HCT116 (cell line): ENCODE data around the gene UBA52. TPM values are rescaled to one million over a fixed set of nuclear protein-coding genes. Genes with fewer than 3 reads are reported as not detected.

Experiments used
- ATAC-seq: fragments of 200-7000 bp; cut with Tn5 transposase; 2 replicates; pipeline ENCODE4 v1.9.1; 2020; ENCODE audit warnings: mild to moderate bottlenecking, moderate library complexity
- BruUV-seq: library from RNA; stranded (reverse); fragments of 400-500 nt; replicated peaks from 2 replicates; lab custom pipeline; 2021; lab: Mats Ljungman, UMichigan
- CTCF ChIA-PET: fragments of 300-600 bp; sonication (Branson Sonifier 250); formaldehyde crosslinking; loops from one replicate; lab custom pipeline; 2021; ENCODE audit warnings: antibody characterized with exemption; lab: Charles Lee
- POLR2A ChIA-PET: fragments of 300-600, 350-600 bp; sonication (Branson Sonifier 250); formaldehyde crosslinking; loops from one replicate; lab custom pipeline; 2021; ENCODE audit warnings: antibody characterized with exemption; lab: Charles Lee
- RAD21 ChIA-PET, 2 experiments: fragments of 300-600 bp; sonication (Branson Sonifier 250); formaldehyde crosslinking; loops; one replicate each; lab custom pipeline; 2023; ENCODE audit warnings: low total read pairs in 2 of 2; ENCODE audit not compliant: uncharacterized antibody in 2 of 2, unreplicated experiment in 2 of 2, low non-redundant PET in 1 of 2; lab: Charles Lee
- DNase-seq: peaks from one replicate; pipeline ENCODE4 v3.0.0-alpha.2; 2010; ENCODE audit warnings: low read depth, low spot score
- H2AFZ ChIP-seq: fragments of 200-600 bp; shearing (Covaris generic), sonication (generic); 2 replicates; pipeline ENCODE4 v1.6.1; 2017; ENCODE audit warnings: low read depth, mixed run types, mixed read lengths, antibody characterized with exemption, low read length; ENCODE audit not compliant: poor library complexity, severe bottlenecking
- H3K27ac ChIP-seq: 2 replicates; pipeline ENCODE4 v1.5.1; 2012; ENCODE audit warnings: low read depth, low read length
- H3K27me3 ChIP-seq: fragments of 200-600 bp; sonication (generic); 2 replicates; pipeline ENCODE4 v1.6.1; 2016; ENCODE audit warnings: mixed run types, low read length, mixed read lengths; ENCODE audit not compliant: insufficient read depth
- H3K36me3 ChIP-seq, 2 experiments: fragments of 200-500 bp in 1 of 2; fragments of 200-600 bp in 1 of 2; sonication (Bioruptor generic) in 1 of 2; sonication (generic) in 1 of 2; 2 replicates each; pipeline versions ENCODE4 v1.5.1 to v1.6.1; 2014 to 2016; ENCODE audit warnings: low read length in 2 of 2, inconsistent platforms in 1 of 2, mixed read lengths in 1 of 2, mixed run types in 1 of 2; ENCODE audit not compliant: insufficient read depth in 2 of 2, control insufficient read depth in 1 of 2
- H3K4me1 ChIP-seq, 2 experiments: fragments of 200-600 bp in 1 of 2; sonication (generic) in 1 of 2; 2 replicates each; pipeline versions ENCODE4 v1.5.1 to v1.6.1; 2012 to 2017; ENCODE audit warnings: low read length in 2 of 2, inconsistent platforms in 1 of 2, mild to moderate bottlenecking in 1 of 2, mixed read lengths in 1 of 2, mixed run types in 1 of 2, moderate library complexity in 1 of 2; ENCODE audit not compliant: insufficient read depth in 2 of 2, control insufficient read depth in 1 of 2
- H3K4me2 ChIP-seq: fragments of 200-600 bp; sonication (generic); 2 replicates; pipeline ENCODE4 v1.6.1; 2017; ENCODE audit warnings: mixed run types, low read length, mixed read lengths
- H3K4me3 ChIP-seq, 2 experiments: fragments of 200-600 bp in 1 of 2; sonication (generic) in 1 of 2; replicated peaks in 1 of 2; 2 replicates each; pipeline ENCODE4 v1.5.1; 2011 to 2016; ENCODE audit warnings: low read length in 2 of 2, control low read depth in 1 of 2, low read depth in 1 of 2, mild to moderate bottlenecking in 1 of 2, mixed read lengths in 1 of 2, mixed run types in 1 of 2
- H3K79me2 ChIP-seq: fragments of 200-600 bp; sonication (generic); 2 replicates; pipeline ENCODE4 v1.6.1; 2017; ENCODE audit warnings: mild to moderate bottlenecking, mixed run types, low read length, moderate library complexity, mixed read lengths; ENCODE audit not compliant: insufficient read depth
- H3K9ac ChIP-seq: fragments of 200-600 bp; sonication (generic); 2 replicates; pipeline ENCODE4 v1.6.1; 2016; ENCODE audit warnings: low read length, mixed read lengths
- H3K9me2 ChIP-seq: fragments of 200-600 bp; sonication (generic), shearing (Covaris generic); 2 replicates; pipeline ENCODE4 v1.6.1; 2017; ENCODE audit warnings: mixed run types, mild to moderate bottlenecking, moderate library complexity; ENCODE audit not compliant: insufficient read depth
- H3K9me3 ChIP-seq, 2 experiments: fragments of 200-500 bp in 1 of 2; fragments of 200-600 bp in 1 of 2; sonication (Bioruptor generic) in 1 of 2; sonication (generic) in 1 of 2; 2 replicates each; pipeline ENCODE4 v1.6.1; 2014 to 2017; ENCODE audit warnings: low read length in 2 of 2, mixed read lengths in 2 of 2, inconsistent platforms in 1 of 2, low read depth in 1 of 2, mild to moderate bottlenecking in 1 of 2, mixed run types in 1 of 2, moderate library complexity in 1 of 2; ENCODE audit not compliant: control insufficient read depth in 1 of 2, insufficient read depth in 1 of 2
- H4K20me1 ChIP-seq: fragments of 200-600 bp; sonication (generic), shearing (Covaris generic); 2 replicates; pipeline ENCODE4 v1.6.1; 2017; ENCODE audit warnings: mixed run types, mild to moderate bottlenecking, moderate library complexity; ENCODE audit not compliant: insufficient read depth
- CBX3 ChIP-seq: IDR thresholded peaks from 2 replicates; pipeline ENCODE4 v1.6.1; 2012; ENCODE audit warnings: low read depth
- CEBPB ChIP-seq: IDR thresholded peaks from 2 replicates; pipeline ENCODE4 v1.6.1; 2012; ENCODE audit warnings: low read depth
- EGR1 ChIP-seq: IDR thresholded peaks from 2 replicates; pipeline ENCODE4 v1.6.1; 2012; ENCODE audit warnings: low read depth
- ELF1 ChIP-seq: IDR thresholded peaks from 2 replicates; pipeline ENCODE4 v1.6.1; 2012; ENCODE audit warnings: low read depth, borderline replicate concordance
- EZH2 ChIP-seq: fragments of 200-600 bp; sonication (generic); IDR thresholded peaks from 2 replicates; pipeline ENCODE4 v1.6.1; 2017; ENCODE audit warnings: antibody characterized with exemption, mixed run types
- JUND ChIP-seq: IDR thresholded peaks from 2 replicates; pipeline ENCODE4 v1.6.1; 2012
- RAD21 ChIP-seq: IDR thresholded peaks from 2 replicates; pipeline ENCODE4 v1.6.1; 2012; ENCODE audit warnings: low read depth, mild to moderate bottlenecking
- TCF7L2 ChIP-seq: IDR thresholded peaks from 2 replicates; pipeline ENCODE4 v1.7.0; 2011; ENCODE audit warnings: borderline replicate concordance, inconsistent platforms; ENCODE audit not compliant: insufficient read depth, insufficient read length; ENCODE audit errors: extremely low read depth
- intact Hi-C: fragments of 100-400 bp; cut with micrococcal nuclease; formaldehyde crosslinking; loops from 2 replicates; pipeline ENCODE4 v1.10.0; 2022
- total RNA-seq: library from RNA; stranded (reverse); gene quantifications from one replicate; pipeline ENCODE4 v1.2.1, GENCODE V29; 2021; ENCODE audit not compliant: unreplicated experiment
- TF ChIP-seq, protein P1 (sequence below): IDR thresholded peaks from 2 replicates; pipeline ENCODE4 v1.6.1; 2012; ENCODE audit warnings: low read depth
- TF ChIP-seq, protein P2 (sequence below): IDR thresholded peaks from 2 replicates; pipeline ENCODE4 v1.6.1; 2011; ENCODE audit warnings: mild to moderate bottlenecking, low read length, moderate library complexity; ENCODE audit not compliant: insufficient replicate concordance; ENCODE audit errors: extremely low read depth
- TF ChIP-seq, protein P3 (sequence below): IDR thresholded peaks from 2 replicates; pipeline ENCODE4 v1.6.1; 2012

The UBA52 gene
- total RNA-seq, 1 experiment from 2014 or later: 1,743 TPM

DNA sequence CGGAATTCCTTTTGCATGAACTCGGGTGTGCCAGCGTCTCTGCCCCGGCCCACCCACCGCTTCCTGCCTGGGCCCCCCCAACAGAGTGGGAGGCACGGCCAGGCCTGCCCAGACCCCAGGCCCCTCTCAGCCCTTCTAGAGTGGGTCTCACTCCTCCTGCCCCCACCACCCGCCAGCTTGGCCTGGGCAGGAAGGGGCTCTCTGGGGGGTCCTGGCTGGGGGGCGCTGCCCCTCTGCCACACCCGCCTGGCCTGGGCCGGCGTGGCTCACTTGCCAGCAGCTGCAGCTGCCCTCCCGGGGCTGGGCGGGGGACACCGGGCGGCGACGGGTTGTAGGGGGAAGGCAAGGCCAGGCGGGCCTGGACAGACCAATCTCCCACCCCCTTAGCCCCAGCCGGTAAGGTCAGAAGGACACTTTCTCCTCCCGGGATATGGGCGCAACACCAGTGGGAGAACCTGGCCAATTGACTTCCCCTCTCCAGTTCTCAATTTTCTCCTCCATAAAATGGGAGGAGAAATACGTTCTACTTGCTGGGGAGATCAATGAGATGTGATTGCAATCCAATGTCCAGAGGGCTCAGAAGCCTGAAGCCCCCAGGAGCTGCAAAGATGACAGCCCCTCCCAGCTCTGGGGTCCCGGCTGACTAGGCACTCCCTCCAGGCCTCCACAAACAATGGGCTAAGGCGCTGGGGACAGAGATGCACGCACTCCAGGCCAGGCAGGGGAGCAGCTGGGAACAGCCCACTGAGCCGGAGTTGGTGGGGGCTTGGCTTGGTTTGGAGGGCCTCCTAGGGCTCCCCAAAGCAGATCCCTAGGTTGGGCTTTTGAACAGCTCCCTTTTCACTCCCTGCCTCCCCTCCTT, 32.5 kb downstream of the UBA52 start:
- no peak for ATAC-seq
- BruUV-seq: no TSS peak
- no peak overlapping the region for H3K9ac ChIP-seq
- no peak overlapping the region for H3K4me3 ChIP-seq
- no peak overlapping the region for H2AFZ ChIP-seq
- TF ChIP-seq RAD21: no peak
- TF ChIP-seq, protein P1, sequence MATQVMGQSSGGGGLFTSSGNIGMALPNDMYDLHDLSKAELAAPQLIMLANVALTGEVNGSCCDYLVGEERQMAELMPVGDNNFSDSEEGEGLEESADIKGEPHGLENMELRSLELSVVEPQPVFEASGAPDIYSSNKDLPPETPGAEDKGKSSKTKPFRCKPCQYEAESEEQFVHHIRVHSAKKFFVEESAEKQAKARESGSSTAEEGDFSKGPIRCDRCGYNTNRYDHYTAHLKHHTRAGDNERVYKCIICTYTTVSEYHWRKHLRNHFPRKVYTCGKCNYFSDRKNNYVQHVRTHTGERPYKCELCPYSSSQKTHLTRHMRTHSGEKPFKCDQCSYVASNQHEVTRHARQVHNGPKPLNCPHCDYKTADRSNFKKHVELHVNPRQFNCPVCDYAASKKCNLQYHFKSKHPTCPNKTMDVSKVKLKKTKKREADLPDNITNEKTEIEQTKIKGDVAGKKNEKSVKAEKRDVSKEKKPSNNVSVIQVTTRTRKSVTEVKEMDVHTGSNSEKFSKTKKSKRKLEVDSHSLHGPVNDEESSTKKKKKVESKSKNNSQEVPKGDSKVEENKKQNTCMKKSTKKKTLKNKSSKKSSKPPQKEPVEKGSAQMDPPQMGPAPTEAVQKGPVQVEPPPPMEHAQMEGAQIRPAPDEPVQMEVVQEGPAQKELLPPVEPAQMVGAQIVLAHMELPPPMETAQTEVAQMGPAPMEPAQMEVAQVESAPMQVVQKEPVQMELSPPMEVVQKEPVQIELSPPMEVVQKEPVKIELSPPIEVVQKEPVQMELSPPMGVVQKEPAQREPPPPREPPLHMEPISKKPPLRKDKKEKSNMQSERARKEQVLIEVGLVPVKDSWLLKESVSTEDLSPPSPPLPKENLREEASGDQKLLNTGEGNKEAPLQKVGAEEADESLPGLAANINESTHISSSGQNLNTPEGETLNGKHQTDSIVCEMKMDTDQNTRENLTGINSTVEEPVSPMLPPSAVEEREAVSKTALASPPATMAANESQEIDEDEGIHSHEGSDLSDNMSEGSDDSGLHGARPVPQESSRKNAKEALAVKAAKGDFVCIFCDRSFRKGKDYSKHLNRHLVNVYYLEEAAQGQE: no peak
- no peak for TF ChIP-seq EZH2
- no peak for TF ChIP-seq EGR1
- no peak for TF ChIP-seq ELF1
- TF ChIP-seq JUND: no peak
- TF ChIP-seq TCF7L2: no peak
- TF ChIP-seq CEBPB: no peak
- no peak for TF ChIP-seq CBX3
- TF ChIP-seq, protein P2, sequence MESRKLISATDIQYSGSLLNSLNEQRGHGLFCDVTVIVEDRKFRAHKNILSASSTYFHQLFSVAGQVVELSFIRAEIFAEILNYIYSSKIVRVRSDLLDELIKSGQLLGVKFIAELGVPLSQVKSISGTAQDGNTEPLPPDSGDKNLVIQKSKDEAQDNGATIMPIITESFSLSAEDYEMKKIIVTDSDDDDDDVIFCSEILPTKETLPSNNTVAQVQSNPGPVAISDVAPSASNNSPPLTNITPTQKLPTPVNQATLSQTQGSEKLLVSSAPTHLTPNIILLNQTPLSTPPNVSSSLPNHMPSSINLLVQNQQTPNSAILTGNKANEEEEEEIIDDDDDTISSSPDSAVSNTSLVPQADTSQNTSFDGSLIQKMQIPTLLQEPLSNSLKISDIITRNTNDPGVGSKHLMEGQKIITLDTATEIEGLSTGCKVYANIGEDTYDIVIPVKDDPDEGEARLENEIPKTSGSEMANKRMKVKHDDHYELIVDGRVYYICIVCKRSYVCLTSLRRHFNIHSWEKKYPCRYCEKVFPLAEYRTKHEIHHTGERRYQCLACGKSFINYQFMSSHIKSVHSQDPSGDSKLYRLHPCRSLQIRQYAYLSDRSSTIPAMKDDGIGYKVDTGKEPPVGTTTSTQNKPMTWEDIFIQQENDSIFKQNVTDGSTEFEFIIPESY: no peak
- TF ChIP-seq, protein P3, sequence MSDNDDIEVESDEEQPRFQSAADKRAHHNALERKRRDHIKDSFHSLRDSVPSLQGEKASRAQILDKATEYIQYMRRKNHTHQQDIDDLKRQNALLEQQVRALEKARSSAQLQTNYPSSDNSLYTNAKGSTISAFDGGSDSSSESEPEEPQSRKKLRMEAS: no peak
- TF ChIP-seq, all 23 proteins: peak for 0
- no peaks in the 10 kb centered on the region for H3K79me2 ChIP-seq
- CTCF ChIA-PET: no interaction called here
- H3K4me1 ChIP-seq: peaks cover 15 to 17% of the 10 kb centered on the region in 2 experiments
- intact Hi-C loops: no loop called here
- H3K27me3 ChIP-seq: peaks cover 4% of the 10 kb centered on the region; the same call in 1 of the 2 replicates
- no peaks in the 10 kb centered on the region for H3K9me2 ChIP-seq
- no peak for DNase-seq
- POLR2A ChIA-PET: no interaction called here
- H3K27ac ChIP-seq: no peak overlapping the region
- no peaks in the 10 kb centered on the region for H3K36me3 ChIP-seq
- RAD21 ChIA-PET: no interaction called here
- H3K4me2 ChIP-seq: no peak overlapping the region
- no peaks in the 10 kb centered on the region for H3K9me3 ChIP-seq
- no peaks in the 10 kb centered on the region for H4K20me1 ChIP-seq
